Measurements from ENCODE around the gene ZNF592.

Gene ZNF592

DNA sequence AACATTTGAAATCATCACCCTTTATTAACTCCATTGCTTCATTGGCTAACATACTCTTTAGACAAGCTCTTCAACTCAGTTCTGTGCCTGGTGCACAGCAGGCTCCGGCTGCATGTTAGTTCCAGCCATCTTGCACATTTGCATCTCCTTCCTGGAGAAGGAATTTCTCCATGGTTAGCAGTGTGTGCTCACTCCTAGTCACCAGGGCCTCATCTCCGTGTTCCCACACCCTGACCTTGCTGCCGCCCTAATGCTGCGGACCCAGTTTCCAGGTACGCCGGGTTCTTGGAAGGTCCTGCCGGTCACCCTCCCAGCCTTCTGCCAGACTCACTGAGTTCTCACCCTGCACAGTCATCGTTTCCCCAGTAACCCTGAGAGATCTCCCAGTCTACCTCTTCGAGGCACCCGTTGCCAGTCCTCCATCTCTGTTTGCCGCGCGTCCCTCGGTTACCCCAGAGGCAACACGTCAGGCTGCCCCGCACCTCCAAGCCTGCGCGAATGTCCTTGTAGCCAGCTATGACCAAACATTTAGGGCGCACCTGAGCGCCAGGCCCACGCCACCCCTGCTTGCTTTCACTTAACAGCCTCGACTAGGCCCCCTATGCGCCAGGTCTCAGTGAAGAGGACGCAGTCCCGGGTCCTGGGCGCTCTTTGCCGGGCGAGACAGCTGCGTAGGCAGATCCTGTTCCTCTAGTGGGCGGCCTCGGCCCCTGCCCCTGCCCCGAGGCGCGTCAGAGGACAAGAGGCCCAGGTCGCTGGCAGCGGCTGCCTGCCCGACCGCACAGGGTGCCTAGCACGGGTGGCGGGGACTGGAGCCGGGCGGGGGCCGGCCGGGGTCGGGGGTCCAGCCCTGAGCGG, 747 bp upstream of the ZNF592 start (continued):
- TF ChIP-seq, protein P1, sequence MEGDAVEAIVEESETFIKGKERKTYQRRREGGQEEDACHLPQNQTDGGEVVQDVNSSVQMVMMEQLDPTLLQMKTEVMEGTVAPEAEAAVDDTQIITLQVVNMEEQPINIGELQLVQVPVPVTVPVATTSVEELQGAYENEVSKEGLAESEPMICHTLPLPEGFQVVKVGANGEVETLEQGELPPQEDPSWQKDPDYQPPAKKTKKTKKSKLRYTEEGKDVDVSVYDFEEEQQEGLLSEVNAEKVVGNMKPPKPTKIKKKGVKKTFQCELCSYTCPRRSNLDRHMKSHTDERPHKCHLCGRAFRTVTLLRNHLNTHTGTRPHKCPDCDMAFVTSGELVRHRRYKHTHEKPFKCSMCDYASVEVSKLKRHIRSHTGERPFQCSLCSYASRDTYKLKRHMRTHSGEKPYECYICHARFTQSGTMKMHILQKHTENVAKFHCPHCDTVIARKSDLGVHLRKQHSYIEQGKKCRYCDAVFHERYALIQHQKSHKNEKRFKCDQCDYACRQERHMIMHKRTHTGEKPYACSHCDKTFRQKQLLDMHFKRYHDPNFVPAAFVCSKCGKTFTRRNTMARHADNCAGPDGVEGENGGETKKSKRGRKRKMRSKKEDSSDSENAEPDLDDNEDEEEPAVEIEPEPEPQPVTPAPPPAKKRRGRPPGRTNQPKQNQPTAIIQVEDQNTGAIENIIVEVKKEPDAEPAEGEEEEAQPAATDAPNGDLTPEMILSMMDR (tag by site-specific recombination; IDR thresholded peaks at IDR 0.05) = peak; percentile 70
- TF ChIP-seq ZNF621 (tag by site-specific recombination; IDR thresholded peaks at IDR 0.05) = no peak
- TF ChIP-seq ZFHX2 (tag by site-specific recombination; conservative IDR thresholded peaks at IDR 0.05) = peak; percentile 95
- TF ChIP-seq, protein P2, sequence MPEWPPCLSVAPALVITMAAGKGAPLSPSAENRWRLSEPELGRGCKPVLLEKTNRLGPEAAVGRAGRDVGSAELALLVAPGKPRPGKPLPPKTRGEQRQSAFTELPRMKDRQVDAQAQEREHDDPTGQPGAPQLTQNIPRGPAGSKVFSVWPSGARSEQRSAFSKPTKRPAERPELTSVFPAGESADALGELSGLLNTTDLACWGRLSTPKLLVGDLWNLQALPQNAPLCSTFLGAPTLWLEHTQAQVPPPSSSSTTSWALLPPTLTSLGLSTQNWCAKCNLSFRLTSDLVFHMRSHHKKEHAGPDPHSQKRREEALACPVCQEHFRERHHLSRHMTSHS (tag by site-specific recombination; IDR thresholded peaks at IDR 0.05) = no peak
- TF ChIP-seq ZNF433 (tag by site-specific recombination; IDR thresholded peaks at IDR 0.05; ENCODE audit: low read depth) = no peak
- TF ChIP-seq ZBTB20 (tag by site-specific recombination; IDR thresholded peaks at IDR 0.05) = peak; percentile 95
- no peak; the same call in 1 of the 2 replicates for TF ChIP-seq ZBTB7A (tag by site-specific recombination; IDR thresholded peaks at IDR 0.05; ENCODE audit: low read depth)
- no peak for TF ChIP-seq ZNF366 (tag by site-specific recombination; conservative IDR thresholded peaks at IDR 0.05)
- no peak for TF ChIP-seq ZNF596 (tag by site-specific recombination; IDR thresholded peaks at IDR 0.05)
- TF ChIP-seq, protein P3, sequence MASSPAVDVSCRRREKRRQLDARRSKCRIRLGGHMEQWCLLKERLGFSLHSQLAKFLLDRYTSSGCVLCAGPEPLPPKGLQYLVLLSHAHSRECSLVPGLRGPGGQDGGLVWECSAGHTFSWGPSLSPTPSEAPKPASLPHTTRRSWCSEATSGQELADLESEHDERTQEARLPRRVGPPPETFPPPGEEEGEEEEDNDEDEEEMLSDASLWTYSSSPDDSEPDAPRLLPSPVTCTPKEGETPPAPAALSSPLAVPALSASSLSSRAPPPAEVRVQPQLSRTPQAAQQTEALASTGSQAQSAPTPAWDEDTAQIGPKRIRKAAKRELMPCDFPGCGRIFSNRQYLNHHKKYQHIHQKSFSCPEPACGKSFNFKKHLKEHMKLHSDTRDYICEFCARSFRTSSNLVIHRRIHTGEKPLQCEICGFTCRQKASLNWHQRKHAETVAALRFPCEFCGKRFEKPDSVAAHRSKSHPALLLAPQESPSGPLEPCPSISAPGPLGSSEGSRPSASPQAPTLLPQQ (tag by site-specific recombination; IDR thresholded peaks at IDR 0.05) = peak; percentile 31; the same call in 1 of the 2 replicates
- TF ChIP-seq, protein P4, sequence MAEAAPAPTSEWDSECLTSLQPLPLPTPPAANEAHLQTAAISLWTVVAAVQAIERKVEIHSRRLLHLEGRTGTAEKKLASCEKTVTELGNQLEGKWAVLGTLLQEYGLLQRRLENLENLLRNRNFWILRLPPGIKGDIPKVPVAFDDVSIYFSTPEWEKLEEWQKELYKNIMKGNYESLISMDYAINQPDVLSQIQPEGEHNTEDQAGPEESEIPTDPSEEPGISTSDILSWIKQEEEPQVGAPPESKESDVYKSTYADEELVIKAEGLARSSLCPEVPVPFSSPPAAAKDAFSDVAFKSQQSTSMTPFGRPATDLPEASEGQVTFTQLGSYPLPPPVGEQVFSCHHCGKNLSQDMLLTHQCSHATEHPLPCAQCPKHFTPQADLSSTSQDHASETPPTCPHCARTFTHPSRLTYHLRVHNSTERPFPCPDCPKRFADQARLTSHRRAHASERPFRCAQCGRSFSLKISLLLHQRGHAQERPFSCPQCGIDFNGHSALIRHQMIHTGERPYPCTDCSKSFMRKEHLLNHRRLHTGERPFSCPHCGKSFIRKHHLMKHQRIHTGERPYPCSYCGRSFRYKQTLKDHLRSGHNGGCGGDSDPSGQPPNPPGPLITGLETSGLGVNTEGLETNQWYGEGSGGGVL (tag by site-specific recombination; IDR thresholded peaks at IDR 0.05) = no peak; the same call in 1 of the 2 replicates
- TF ChIP-seq SP7 (tag by site-specific recombination; IDR thresholded peaks at IDR 0.05) = peak; percentile 50
- TF ChIP-seq, protein P5, sequence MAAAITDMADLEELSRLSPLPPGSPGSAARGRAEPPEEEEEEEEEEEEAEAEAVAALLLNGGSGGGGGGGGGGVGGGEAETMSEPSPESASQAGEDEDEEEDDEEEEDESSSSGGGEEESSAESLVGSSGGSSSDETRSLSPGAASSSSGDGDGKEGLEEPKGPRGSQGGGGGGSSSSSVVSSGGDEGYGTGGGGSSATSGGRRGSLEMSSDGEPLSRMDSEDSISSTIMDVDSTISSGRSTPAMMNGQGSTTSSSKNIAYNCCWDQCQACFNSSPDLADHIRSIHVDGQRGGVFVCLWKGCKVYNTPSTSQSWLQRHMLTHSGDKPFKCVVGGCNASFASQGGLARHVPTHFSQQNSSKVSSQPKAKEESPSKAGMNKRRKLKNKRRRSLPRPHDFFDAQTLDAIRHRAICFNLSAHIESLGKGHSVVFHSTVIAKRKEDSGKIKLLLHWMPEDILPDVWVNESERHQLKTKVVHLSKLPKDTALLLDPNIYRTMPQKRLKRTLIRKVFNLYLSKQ (tag by site-specific recombination; IDR thresholded peaks at IDR 0.05; ENCODE audit: borderline replicate concordance) = no peak
- peak; percentile 53; the same call in 1 of the 2 replicates for TF ChIP-seq KLF16 (tag by site-specific recombination; IDR thresholded peaks at IDR 0.05)
- no peak for TF ChIP-seq ZNF777 (tag by site-specific recombination; IDR thresholded peaks at IDR 0.05; ENCODE audit: borderline replicate concordance)
- TF ChIP-seq ZBTB8A (tag by site-specific recombination; IDR thresholded peaks at IDR 0.05) = peak; percentile 90
- TF ChIP-seq ZNF48 (tag by site-specific recombination; IDR thresholded peaks at IDR 0.05) = no peak
- 0 out of 2 replicates have a peak, but pooled peaks have one; percentile 9 for TF ChIP-seq ZNF629 (tag by site-specific recombination; IDR thresholded peaks at IDR 0.05)
- TF ChIP-seq, protein P6, sequence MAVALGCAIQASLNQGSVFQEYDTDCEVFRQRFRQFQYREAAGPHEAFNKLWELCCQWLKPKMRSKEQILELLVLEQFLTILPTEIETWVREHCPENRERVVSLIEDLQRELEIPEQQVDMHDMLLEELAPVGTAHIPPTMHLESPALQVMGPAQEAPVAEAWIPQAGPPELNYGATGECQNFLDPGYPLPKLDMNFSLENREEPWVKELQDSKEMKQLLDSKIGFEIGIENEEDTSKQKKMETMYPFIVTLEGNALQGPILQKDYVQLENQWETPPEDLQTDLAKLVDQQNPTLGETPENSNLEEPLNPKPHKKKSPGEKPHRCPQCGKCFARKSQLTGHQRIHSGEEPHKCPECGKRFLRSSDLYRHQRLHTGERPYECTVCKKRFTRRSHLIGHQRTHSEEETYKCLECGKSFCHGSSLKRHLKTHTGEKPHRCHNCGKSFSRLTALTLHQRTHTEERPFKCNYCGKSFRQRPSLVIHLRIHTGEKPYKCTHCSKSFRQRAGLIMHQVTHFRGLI (tag by site-specific recombination; IDR thresholded peaks at IDR 0.05) = no peak
- TF ChIP-seq ZNF391 (tag by site-specific recombination; IDR thresholded peaks at IDR 0.05; ENCODE audit: borderline replicate concordance, low read depth) = peak; percentile 71; the same call in 1 of the 2 replicates
- TF ChIP-seq ZBTB48 (tag by site-specific recombination; IDR thresholded peaks at IDR 0.05) = peak; percentile 71; the same call in 1 of the 2 replicates
- 0 out of 2 replicates have a peak, but pooled peaks have one; percentile 46 for TF ChIP-seq SCRT2 (tag by site-specific recombination; IDR thresholded peaks at IDR 0.05)
- TF ChIP-seq ZEB2 (tag by site-specific recombination; IDR thresholded peaks at IDR 0.05) = 0 out of 2 replicates have a peak, but pooled peaks have one; percentile 48
- 0 out of 2 replicates have a peak, but pooled peaks have one; percentile 58 for TF ChIP-seq ZNF2 (tag by site-specific recombination; IDR thresholded peaks at IDR 0.05)
- TF ChIP-seq SP2 (tag by site-specific recombination; IDR thresholded peaks at IDR 0.05) = no peak
- no peak for TF ChIP-seq GLI4 (tag by site-specific recombination; IDR thresholded peaks at IDR 0.05)
